Duodenal mucosa (tissue), 2 donors: ENCODE measurements around the gene PIK3R2.

Experiments
- H3K27ac ChIP-seq: one replicate; pipeline ENCODE4 v1.7.0; 2013; ENCODE audit warnings: low read depth, low read length
- H3K27me3 ChIP-seq, 2 donors: one replicate each; pipeline ENCODE4 v1.7.0; 2013; ENCODE audit warnings: low read length in 2 of 2, control low read depth in 1 of 2; ENCODE audit not compliant: insufficient read depth in 2 of 2, control insufficient read depth in 1 of 2
- H3K36me3 ChIP-seq, 2 donors: one replicate each; pipeline ENCODE4 v1.7.0; 2013; ENCODE audit warnings: low read length in 2 of 2, control low read depth in 1 of 2; ENCODE audit not compliant: insufficient read depth in 2 of 2, control insufficient read depth in 1 of 2
- H3K4me1 ChIP-seq, 2 donors: one replicate each; pipeline ENCODE4 v1.7.0; 2013; ENCODE audit warnings: low read length in 2 of 2, control low read depth in 1 of 2; ENCODE audit not compliant: insufficient read depth in 2 of 2, control insufficient read depth in 1 of 2
- H3K4me3 ChIP-seq, 2 donors: one replicate each; pipeline ENCODE4 v1.7.0; 2013; ENCODE audit warnings: low read length in 2 of 2, low read depth in 1 of 2
- H3K9ac ChIP-seq, 2 donors: one replicate each; pipeline ENCODE4 v1.7.0; 2013; ENCODE audit warnings: low read length in 2 of 2, low read depth in 1 of 2
- H3K9me3 ChIP-seq, 2 donors: one replicate each; pipeline ENCODE4 v1.7.0; 2013; ENCODE audit warnings: low read length in 2 of 2, control low read depth in 1 of 2; ENCODE audit not compliant: control insufficient read depth in 1 of 2

The PIK3R2 gene

GRCh38 chr19:18171605-18172327, 18.8 kb downstream of the PIK3R2 start:
- H3K27me3 ChIP-seq, result no peaks in the 10 kb centered on the region
- H3K9ac ChIP-seq, result no peak overlapping the region
- H3K27ac ChIP-seq, result no peak overlapping the region
- no peak overlapping the region for H3K4me3 ChIP-seq
- H3K4me1 ChIP-seq, result peaks cover 18 to 23% of the 10 kb centered on the region in 2 donors
- no peaks in the 10 kb centered on the region for H3K9me3 ChIP-seq
- peaks cover 4 to 25% of the 10 kb centered on the region in 2 donors for H3K36me3 ChIP-seq

GRCh38 chr19:18172331-18173053, 19.5 kb downstream of the PIK3R2 start:
- peak overlapping the region; percentile 10 for H3K27ac ChIP-seq
- H3K4me1 ChIP-seq, result peaks cover 18 to 23% of the 10 kb centered on the region in 2 donors
- peaks cover 8 to 27% of the 10 kb centered on the region in 2 donors for H3K36me3 ChIP-seq
- no peaks in the 10 kb centered on the region for H3K27me3 ChIP-seq
- H3K4me3 ChIP-seq, result no peak overlapping the region
- H3K9ac ChIP-seq, result no peak overlapping the region
- H3K9me3 ChIP-seq, result no peaks in the 10 kb centered on the region

GRCh38 chr19:18173054-18173571, 20.1 kb downstream of the PIK3R2 start:
- peak overlapping the region; percentile 79 to 91 for H3K9ac ChIP-seq
- peak overlapping the region; percentile 73 for H3K27ac ChIP-seq
- H3K4me1 ChIP-seq, result peaks cover 18 to 23% of the 10 kb centered on the region in 2 donors
- peak overlapping the region; percentile 88 to 92 for H3K4me3 ChIP-seq
- H3K27me3 ChIP-seq, result no peaks in the 10 kb centered on the region
- H3K9me3 ChIP-seq, result no peaks in the 10 kb centered on the region
- H3K36me3 ChIP-seq, result peaks cover 5 to 26% of the 10 kb centered on the region in 2 donors

- H3K9ac ChIP-seq, result peak within 1 kb of the TSS; percentile 79 to 91
- H3K9me3 ChIP-seq, result no peaks in the 10 kb centered on the region
- no peaks in the 10 kb centered on the region for H3K27me3 ChIP-seq
- peak within 1 kb of the TSS; percentile 77 for H3K27ac ChIP-seq
- peaks cover 18 to 23% of the 10 kb centered on the region in 2 donors for H3K4me1 ChIP-seq
- H3K4me3 ChIP-seq, result peak within 1 kb of the TSS; percentile 88 to 92
- H3K36me3 ChIP-seq, result peaks cover 5 to 24% of the 10 kb centered on the region in 2 donors
Measured at GRCh38 chr19:18173572-18174288, 20.8 kb downstream of the PIK3R2 start, which contains the start of gene IFI30. TSS of gene IFI30 (plus strand) at chr19:18173813. CDS start at chr19:18173842, 29 bp downstream.

GRCh38 chr19:18174983-18175382, 22.0 kb downstream of the PIK3R2 start:
- Histone ChIP-seq H3K4me3 (peak overlapping the region; percentile 88 to 92), H3K27me3 (no peaks in the 10 kb centered on the region), H3K36me3 (peaks cover 5 to 17% of the 10 kb centered on the region in 2 donors), H3K27ac (no peak overlapping the region), H3K9me3 (no peaks in the 10 kb centered on the region), H3K9ac (peak overlapping the region; percentile 79 to 91), H3K4me1 (peaks cover 18 to 23% of the 10 kb centered on the region in 2 donors)

GRCh38 chr19:18176367-18177310, 23.7 kb downstream of the PIK3R2 start:
- Histone ChIP-seq H3K9ac (no peak overlapping the region), H3K9me3 (no peaks in the 10 kb centered on the region), H3K4me3 (no peak overlapping the region), H3K27me3 (no peaks in the 10 kb centered on the region), H3K4me1 (peaks cover 18 to 23% of the 10 kb centered on the region in 2 donors), H3K27ac (no peak overlapping the region), H3K36me3 (peaks cover 5 to 17% of the 10 kb centered on the region in 2 donors)

GRCh38 chr19:18179957-18180356, 27.0 kb downstream of the PIK3R2 start:
- Histone ChIP-seq H3K36me3 (peaks cover 5 to 17% of the 10 kb centered on the region in 2 donors), H3K9me3 (no peaks in the 10 kb centered on the region), H3K27ac (no peak overlapping the region), H3K9ac (no peak overlapping the region), H3K4me1 (peaks cover 4 to 6% of the 10 kb centered on the region in 2 donors), H3K27me3 (no peaks in the 10 kb centered on the region), H3K4me3 (no peak overlapping the region)

- Histone ChIP-seq H3K4me3 (no peak overlapping the region), H3K4me1 (no peaks in the 10 kb centered on the region), H3K27me3 (no peaks in the 10 kb centered on the region), H3K9ac (no peak overlapping the region), H3K9me3 (no peaks in the 10 kb centered on the region), H3K27ac (no peak overlapping the region), H3K36me3 (no peaks in the 10 kb centered on the region)
Measured at GRCh38 chr19:18183529-18183928, 30.6 kb downstream of the PIK3R2 start.

GRCh38 chr19:18185538-18185937, 32.6 kb downstream of the PIK3R2 start:
- Histone ChIP-seq H3K27me3 (no peaks in the 10 kb centered on the region), H3K36me3 (no peaks in the 10 kb centered on the region), H3K4me3 (no peak overlapping the region), H3K9ac (no peak overlapping the region), H3K9me3 (no peaks in the 10 kb centered on the region), H3K4me1 (no peaks in the 10 kb centered on the region), H3K27ac (no peak overlapping the region)
